ENCODE measurements around the gene APRT.

GRCh38 chr16:88825146-88825545 lies 13.4 kb upstream of the APRT start:
- TF ChIP-seq, protein P1, sequence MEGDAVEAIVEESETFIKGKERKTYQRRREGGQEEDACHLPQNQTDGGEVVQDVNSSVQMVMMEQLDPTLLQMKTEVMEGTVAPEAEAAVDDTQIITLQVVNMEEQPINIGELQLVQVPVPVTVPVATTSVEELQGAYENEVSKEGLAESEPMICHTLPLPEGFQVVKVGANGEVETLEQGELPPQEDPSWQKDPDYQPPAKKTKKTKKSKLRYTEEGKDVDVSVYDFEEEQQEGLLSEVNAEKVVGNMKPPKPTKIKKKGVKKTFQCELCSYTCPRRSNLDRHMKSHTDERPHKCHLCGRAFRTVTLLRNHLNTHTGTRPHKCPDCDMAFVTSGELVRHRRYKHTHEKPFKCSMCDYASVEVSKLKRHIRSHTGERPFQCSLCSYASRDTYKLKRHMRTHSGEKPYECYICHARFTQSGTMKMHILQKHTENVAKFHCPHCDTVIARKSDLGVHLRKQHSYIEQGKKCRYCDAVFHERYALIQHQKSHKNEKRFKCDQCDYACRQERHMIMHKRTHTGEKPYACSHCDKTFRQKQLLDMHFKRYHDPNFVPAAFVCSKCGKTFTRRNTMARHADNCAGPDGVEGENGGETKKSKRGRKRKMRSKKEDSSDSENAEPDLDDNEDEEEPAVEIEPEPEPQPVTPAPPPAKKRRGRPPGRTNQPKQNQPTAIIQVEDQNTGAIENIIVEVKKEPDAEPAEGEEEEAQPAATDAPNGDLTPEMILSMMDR (conservative IDR thresholded peaks at IDR 0.05 in 1 of 2, IDR thresholded peaks at IDR 0.05 in 1 of 2; ENCODE audit: extremely low read depth in 1 of 2, insufficient read depth in 1 of 2, low read depth in 1 of 2, low read length in 2 of 2): no peak
- TF ChIP-seq EZH2 (IDR thresholded peaks at IDR 0.05; ENCODE audit: borderline replicate concordance, low read length): no peak
